HEK293T (cell line): ENCODE results near the gene WBP1L.

ENCODE experiments used
- ARNT ChIP-seq: fragments of 450-650 bp; IDR thresholded peaks from 2 replicates; pipeline ENCODE4 v1.6.1; 2017; ENCODE audit warnings: mild to moderate bottlenecking
- BHLHE40 ChIP-seq: fragments of 450-650 bp; IDR thresholded peaks from 2 replicates; pipeline ENCODE4 v1.6.1; 2016; ENCODE audit warnings: mild to moderate bottlenecking, moderate library complexity, borderline replicate concordance
- ELF4 ChIP-seq: fragments of 450-650 bp; IDR thresholded peaks from 2 replicates; pipeline ENCODE4 v1.6.1; 2017; ENCODE audit warnings: antibody characterized with exemption
- FOXA1 ChIP-seq: fragments of 450-650 bp; IDR thresholded peaks from 2 replicates; pipeline ENCODE4 v1.6.1; 2016; ENCODE audit warnings: mild to moderate bottlenecking
- FOXK2 ChIP-seq: fragments of 450-650 bp; IDR thresholded peaks from 2 replicates; pipeline ENCODE4 v1.6.1; 2016; ENCODE audit warnings: mild to moderate bottlenecking
- FOXM1 ChIP-seq: fragments of 450-650 bp; IDR thresholded peaks from 2 replicates; pipeline ENCODE4 v1.6.1; 2017; ENCODE audit warnings: mild to moderate bottlenecking, borderline replicate concordance
- HDGF ChIP-seq: fragments of 450-650 bp; IDR thresholded peaks from 2 replicates; pipeline ENCODE4 v1.6.1; 2017; ENCODE audit warnings: antibody characterized with exemption, borderline replicate concordance
- LEF1 ChIP-seq: fragments of 450-650 bp; IDR thresholded peaks from 2 replicates; pipeline ENCODE4 v1.6.1; 2017; ENCODE audit warnings: mild to moderate bottlenecking, borderline replicate concordance
- NFRKB ChIP-seq: fragments of 450-650 bp; IDR thresholded peaks from 2 replicates; pipeline ENCODE4 v1.6.1; 2016; ENCODE audit warnings: mild to moderate bottlenecking, moderate library complexity
- SP1 ChIP-seq: fragments of 450-650 bp; IDR thresholded peaks from 2 replicates; pipeline ENCODE4 v1.6.1; 2017
- SUZ12 ChIP-seq: fragments of 450-650 bp; IDR thresholded peaks from 2 replicates; pipeline ENCODE4 v1.6.1; 2016; ENCODE audit warnings: mild to moderate bottlenecking
- TARDBP ChIP-seq: fragments of 450-650 bp; IDR thresholded peaks from 2 replicates; pipeline ENCODE4 v1.6.1; 2016
- ZNF384 ChIP-seq: fragments of 450-650 bp; IDR thresholded peaks from 2 replicates; pipeline ENCODE4 v1.6.1; 2016

DNA sequence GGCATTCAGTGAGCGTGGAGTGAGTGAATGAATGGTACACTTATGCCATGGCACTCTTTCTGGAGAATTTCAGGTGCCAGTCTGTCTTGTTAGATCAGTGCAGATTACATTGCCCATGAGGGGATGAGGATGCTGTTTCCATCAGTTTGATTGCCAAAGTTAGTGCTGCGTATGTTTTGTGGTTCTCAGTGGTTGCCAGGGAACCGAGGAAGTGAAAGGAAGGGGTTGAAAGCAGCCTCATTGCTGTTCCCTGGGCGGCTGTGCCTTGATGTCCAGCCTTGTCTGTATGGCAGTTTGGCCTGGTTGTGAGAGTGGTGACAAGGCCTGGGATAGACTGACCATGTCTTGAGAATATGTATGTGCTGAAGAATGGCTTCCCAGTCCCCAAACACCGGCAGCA, 30.2 kb downstream of the WBP1L start:
- no peak for TF ChIP-seq BHLHE40
- TF ChIP-seq FOXM1, result no peak
- no peak for TF ChIP-seq LEF1
- TF ChIP-seq FOXA1, result no peak
- TF ChIP-seq SP1, result no peak
- TF ChIP-seq ELF4, result no peak
- no peak for TF ChIP-seq TARDBP
- TF ChIP-seq SUZ12, result no peak
- TF ChIP-seq ZNF384, result no peak
- no peak for TF ChIP-seq FOXK2
- TF ChIP-seq NFRKB, result no peak
- TF ChIP-seq HDGF, result no peak
- TF ChIP-seq ARNT, result no peak
